ENCODE results near the gene RIPPLY1.

RIPPLY1 gene, protein sequence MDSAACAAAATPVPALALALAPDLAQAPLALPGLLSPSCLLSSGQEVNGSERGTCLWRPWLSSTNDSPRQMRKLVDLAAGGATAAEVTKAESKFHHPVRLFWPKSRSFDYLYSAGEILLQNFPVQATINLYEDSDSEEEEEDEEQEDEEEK

DNA sequence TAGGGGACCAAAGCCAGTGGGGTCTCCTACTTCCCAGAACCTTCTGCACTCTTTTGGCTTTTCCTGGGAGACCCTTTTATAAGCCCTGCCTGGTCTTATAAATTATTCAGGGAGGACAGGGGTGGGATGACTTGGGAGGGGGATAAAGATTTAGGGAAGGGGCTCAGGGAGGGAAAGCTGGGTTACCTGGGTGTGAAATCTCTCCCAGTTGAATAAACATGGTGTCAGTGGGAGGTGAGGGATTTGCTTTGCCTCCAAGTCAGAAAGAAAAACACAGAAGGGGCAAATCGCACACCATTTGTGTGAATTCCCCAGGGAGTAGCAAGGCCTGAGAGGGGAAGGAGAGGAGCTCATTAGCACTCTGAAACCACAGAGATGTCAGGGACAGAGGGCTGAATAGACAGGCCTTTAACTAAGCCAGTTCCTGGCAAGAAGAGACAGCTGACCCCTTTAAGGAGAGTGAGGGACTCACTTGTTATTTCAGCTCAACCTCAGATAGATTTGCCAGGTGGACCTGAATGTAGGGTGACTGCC, at the start of gene RIPPLY1:
RIPPLY1 (minus strand) TSS at position 51 of the 534 bp plus-strand sequence. CDS start 54 bp downstream, outside the sequence.
- DNase-seq, result no peak

DNA sequence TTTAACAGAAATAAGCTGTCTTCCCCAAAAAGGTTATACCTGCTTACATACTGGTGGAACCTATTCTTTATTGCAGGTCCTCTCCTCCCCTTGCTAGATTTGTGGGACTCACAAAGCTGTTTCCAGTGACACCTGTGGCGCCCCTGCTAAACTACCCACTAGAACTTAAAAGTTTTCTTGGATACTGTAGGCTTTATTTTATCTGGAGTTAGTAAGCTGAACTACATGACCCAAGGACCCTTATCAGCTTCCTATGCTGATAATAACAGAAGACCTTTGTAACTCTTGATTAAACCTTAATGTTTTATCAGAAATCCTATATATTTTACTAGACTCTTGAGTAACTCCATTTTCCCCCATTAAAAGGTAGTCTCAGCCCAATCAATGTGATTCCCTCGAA, 49.4 kb upstream of the RIPPLY1 start:
- DNase-seq, result no peak

DNA sequence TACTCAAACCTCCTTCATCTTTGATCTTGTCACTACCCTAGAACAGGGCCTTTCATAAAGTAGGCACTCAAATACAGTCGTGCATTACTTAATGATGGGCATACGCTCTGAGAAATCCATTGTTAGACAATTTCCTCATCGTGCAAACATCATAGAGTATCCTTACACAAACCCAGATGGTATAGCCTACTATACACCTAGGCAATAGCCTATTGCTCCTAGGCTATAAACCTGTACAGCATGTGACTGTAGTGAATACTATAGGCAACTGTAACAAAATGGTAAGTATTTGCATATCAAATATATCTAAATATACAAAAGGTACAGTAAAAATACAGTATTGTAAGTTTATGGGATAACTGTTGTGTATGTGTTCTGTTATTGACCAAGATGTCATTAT, 48.9 kb upstream of the RIPPLY1 start:
- no peak for DNase-seq

DNA sequence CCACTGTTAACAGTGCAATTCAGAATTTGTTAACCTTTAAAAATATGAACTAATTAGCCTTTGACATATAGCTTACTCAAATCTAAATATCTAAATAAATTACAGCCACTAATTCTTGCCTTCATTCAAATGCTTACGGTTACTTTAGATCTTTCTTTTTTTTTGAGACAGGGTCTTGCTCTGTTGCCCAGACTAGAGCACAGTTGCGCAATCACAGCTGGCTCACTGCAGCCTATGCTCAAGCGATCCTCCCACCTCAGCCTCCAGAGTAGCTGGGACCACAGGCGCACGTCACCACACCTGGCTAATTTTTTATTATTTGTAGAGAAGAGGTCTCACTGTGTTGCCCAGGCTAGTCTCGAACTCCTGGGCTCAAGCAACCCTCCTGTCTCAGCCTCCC, 48.1 kb upstream of the RIPPLY1 start:
- DNase-seq, result no peak

DNA sequence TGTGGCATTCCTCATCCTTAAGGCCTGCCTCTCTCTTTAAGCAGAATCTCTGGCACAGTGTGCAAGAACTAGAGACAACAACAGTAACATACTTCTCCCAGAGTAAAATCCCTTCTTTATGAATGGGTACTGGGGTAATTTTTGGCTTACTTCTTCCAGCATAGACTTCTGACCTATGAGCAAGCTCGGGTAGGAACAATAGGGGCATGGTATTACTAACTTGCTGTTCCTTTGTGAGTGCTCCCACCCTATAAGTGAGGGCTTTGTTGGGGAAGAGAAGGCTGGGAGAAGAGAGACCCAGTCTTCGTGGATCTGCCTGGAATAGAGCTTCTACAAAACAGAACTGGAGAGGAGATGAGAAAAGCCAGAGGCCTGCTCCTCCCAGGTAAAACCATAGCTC, 47.2 kb upstream of the RIPPLY1 start:
- DNase-seq, result no peak

DNA sequence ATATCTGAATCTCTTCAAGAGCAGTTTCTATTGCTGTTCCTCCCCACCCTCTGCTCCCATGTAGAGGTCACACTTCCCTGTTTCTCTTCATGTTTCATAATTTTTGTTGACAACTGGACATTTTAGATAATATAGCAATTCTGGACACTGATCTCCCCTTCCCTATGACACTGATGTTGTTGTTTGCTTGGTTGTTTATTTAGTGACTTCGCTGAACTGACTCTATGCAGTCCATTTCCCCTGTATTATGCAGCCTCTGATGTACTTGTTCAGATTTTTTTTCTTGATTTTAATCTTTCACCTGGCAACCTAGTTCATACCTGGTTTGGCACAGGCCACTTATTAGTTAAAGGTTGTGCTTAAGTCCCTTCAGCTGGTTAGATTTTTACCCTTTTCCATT, 46.2 kb upstream of the RIPPLY1 start:
- DNase-seq, result no peak

DNA sequence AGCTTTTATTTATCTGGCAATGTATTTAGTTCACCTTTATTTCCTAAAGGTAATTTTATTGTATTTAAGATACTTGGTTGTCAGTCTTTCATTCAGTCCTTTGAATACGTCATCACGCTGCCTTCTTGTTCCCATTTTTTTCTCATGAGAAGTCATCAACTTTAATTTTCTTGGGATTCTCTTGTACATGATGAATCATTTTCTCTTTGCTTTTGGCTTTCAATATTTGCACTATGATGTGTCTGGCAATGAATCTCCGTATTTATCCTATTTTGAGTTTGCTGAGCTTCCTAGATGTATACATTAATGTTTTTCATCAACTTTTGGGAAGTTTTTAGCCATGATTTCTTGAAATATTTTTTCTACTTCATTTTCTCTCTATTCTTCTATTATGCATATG, 45.5 kb upstream of the RIPPLY1 start:
- DNase-seq, result no peak

DNA sequence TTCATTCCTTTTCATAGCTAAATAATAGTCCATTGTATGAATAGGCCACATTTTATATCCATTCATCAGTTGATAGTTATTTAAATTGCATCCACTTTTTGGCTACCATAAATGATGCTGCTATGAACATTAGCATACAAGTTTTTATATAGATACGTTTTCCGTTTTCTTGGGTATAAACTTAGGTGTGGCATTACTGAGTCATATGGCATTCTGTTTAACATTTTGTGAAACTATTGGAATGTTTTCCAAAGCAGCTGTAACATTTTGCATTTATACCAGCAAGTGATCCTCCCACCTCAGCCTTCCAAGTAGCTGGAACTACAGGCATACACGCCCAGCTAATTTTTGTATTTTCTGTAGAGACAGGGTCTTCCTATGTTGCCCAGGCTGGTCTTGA, 43.3 kb upstream of the RIPPLY1 start:
- no peak for DNase-seq

DNA sequence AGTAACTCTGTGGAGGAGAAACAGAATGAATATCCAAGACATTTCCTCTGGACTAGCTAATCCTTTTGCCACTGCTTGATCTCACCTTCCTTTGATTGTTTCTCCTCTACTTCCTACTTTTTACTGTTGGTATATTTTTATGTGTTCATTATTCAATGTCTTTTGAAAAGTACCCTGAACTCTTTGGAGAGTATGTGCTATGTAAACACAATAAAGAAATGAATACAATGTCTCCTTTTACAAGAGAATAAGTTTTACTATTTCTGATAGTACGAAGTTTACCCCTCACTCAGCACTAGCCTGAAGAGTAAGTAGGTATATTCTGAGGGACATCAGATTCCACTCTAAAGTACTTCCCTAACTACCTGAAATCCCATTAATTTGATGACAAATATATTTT, 36.9 kb upstream of the RIPPLY1 start:
- DNase-seq, result no peak

DNA sequence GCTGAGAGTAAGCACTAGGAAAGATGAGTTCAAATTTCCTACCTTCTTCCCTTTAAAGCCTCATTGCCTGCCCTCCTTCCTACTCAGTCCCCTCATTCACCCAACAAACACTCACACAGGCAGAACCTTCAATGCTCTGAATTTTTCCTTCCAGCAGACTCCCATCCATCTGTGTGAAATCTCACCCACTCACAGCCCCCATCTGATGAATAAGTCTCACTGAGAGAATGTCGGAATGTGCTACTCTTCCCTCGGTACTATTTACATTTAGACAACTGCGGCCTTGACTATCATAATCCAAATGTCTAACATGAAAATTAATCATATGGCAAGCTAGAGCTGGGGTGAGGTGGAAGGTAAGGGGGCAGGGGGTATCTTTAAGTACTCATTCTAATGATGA, 36.4 kb upstream of the RIPPLY1 start:
- no peak for DNase-seq

DNA sequence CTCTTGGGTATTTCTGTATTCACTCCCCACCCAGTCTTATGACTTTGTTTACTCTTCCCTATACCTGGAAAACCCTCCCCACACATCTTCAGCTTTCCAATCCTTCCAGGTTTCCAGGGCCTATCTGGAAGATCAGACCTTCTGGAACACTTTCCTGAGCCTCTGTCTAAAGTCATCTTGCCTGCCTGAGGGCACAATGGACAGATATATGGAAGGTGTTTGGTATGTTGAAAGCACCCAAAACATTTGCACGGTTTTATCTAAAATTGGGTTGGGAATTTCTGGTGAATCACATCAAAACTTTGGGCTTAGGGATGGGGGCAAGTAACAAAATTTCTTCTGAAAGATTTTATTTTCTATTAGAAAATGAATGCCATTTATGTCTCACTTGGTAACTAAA, 33.1 kb upstream of the RIPPLY1 start:
- no peak for DNase-seq

DNA sequence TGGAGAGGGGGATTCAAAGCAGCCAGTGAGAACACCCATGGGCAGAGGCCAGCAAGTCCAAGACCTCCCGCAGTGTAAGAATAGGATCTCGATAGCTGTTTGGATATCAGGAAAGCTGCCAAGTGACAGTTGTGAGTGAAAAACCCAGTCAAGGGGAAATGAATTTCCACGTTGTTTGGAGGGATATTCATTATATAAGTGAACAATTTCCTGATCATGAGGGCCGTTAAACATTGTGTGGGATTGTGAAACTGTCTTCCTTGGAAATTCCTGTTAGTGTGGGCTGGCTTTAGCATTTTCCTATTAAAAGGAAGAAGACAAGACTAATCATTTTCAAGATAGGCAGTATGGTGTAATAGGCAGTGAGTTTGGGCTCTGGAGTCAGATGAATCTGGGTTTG, 32.0 kb upstream of the RIPPLY1 start:
- peak; percentile 2 for DNase-seq

DNA sequence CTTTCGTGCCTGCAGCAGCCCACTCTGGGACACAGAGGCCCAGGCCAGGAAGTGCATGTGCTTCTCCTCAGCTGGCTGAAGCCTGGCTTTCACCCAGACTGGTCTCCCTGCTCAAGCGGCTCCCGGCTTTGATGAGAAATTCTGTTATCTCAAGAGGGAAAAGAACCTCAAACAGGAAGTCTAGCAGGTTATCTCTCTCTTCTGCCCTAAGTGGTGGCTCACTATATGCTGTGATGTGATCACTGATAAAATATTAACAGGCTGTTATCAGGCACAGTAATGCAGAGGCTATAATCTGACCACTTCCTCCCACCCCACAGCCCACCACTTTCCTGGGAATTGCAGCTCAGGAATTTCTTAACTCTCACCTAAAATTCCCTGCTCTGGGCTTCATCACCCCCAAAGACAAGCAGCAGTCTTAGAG, 30.4 kb upstream of the RIPPLY1 start:
- DNase-seq, result no peak

DNA sequence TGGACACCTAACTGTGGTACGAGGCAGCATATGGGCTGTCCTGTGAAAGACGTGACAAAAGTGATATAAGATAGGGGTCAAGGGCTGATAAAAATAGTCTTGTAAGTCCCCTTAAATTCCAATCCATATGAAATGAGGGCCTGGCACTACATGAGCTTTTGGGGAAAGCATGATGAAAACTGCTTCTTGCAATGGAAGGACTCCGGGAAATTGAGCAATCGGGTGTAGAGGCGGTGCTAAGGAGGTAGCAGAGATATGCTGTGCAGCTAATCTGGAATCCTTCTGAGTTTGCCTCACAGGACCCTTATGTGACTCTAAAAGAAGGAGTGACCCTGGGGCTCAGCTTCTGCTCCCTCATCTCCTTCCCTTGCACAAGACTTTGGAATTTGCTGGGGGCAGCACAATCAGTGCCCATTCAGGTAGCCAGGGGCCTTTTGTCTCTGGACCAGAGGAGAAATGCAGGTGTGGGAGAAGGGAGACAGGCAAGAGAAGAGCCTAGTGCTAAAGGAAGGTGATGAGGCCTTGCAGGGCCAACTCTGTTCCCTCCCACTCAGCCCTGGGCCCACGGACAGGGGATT, 29.9 kb upstream of the RIPPLY1 start:
- DNase-seq, result no peak

DNA sequence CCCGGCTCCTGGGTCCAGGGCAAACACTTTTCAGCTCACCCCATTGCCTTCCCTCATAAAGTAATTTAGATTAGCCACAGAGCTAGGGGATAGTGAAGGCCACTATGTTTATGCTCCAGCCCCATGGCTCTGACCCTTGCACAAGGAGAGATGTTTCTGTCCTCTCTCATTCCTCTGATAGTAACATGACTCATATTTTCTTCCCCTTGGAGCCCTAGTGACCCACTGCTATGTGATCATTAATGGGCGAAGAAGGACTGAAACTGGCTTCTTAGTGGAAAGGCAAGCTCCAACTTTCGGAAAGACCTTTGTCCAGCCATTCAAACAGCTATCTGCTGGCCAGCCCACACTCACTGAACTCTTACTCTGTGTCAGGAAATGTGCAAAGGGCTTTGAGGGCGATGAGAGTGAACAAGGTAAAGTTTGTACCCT, 29.4 kb upstream of the RIPPLY1 start:
- no peak for DNase-seq

DNA sequence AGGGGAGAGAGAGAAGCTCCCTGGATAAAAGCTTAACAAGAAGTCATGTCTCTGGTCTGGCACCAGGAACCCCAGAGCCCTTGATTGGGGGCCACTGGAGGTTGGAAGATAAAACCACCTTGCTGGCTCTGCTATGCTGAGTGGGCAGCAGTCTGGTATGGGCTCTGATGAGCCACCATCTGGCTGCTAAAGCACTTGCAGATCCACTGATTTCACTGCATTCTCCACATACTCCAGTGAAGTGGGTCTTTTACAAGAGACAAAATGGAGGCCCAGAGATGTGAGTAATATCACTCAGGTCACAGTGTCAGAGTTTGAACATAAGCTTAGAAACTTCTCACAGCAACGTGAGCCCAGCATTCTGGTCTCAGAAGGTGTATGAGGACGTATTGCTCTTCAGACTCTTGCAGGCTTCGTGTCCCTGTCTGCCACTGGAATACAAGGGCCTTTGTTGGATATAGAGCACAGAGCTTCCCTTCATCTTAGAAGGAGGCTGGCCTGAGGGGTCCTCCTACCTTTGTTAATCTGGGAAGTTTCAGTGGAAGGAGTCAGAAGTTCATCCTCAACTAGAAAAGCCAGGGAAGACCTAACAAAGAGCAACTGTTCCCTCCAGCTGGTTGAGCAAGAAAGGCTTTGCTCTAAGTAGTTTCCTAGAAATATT, 28.8 kb upstream of the RIPPLY1 start:
- DNase-seq, result no peak

DNA sequence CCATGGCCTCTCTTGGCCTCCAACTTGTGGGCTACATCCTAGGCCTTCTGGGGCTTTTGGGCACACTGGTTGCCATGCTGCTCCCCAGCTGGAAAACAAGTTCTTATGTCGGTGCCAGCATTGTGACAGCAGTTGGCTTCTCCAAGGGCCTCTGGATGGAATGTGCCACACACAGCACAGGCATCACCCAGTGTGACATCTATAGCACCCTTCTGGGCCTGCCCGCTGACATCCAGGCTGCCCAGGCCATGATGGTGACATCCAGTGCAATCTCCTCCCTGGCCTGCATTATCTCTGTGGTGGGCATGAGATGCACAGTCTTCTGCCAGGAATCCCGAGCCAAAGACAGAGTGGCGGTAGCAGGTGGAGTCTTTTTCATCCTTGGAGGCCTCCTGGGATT, 25.1 kb upstream of the RIPPLY1 start:
- no peak for DNase-seq

DNA sequence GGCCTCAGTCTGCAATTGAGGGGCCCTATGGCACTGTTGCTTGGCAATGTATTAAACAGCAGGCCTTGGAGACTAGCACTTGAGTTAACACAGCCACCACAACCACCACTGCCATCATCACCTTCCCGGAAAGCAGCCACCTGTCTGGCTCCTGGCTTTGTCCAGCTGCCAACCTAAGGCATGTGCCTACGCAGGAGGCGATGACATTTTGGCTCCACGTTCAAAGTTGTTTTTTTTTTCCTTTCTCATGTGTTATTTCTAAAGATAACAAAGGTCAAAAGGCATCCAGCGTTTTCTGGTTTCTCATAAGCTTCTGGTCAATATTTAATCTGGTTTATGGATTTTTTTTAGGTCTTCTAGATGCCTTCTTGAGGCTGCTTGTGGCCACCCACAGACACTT, 24.6 kb upstream of the RIPPLY1 start:
- DNase-seq, result no peak

DNA sequence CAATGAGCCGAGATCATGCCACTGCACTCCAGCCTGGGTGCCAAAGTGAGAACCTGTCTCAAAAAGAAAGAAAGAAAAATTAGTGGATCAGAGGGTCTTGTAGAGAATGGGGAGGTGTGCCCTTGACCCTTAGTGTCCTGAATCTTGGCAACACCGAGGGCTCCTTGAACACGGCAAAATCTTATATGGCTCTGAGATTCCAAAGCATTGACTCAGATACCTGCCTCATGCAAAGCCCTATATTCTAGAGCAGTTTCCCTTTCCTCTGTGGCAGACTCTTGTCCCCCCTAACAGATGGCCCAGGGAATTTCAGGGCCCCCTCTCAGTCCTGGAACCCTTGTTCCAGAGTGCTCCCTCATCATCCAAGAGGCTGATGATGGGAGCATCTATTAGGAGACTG, 23.9 kb upstream of the RIPPLY1 start:
- DNase-seq, result no peak

DNA sequence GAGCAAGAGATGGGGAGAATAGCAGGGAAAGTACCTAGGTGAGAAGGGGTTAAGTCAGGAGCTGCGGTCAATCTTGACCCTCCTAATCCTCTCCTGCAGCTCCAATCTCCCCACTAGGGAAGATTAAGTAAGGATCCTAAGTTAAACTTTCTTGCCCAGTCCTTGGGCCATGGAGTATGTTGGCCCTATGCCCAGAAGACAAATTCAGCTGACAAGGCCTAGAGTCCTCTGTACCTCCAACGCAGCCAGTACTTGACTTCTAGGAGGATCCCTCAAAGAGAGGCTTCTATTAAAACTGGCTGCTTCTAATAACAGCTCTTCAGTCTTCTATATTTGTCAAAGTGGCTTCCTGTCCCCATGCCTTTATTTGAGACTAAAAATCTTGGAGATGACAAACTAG, 18.5 kb upstream of the RIPPLY1 start:
- DNase-seq, result no peak

DNA sequence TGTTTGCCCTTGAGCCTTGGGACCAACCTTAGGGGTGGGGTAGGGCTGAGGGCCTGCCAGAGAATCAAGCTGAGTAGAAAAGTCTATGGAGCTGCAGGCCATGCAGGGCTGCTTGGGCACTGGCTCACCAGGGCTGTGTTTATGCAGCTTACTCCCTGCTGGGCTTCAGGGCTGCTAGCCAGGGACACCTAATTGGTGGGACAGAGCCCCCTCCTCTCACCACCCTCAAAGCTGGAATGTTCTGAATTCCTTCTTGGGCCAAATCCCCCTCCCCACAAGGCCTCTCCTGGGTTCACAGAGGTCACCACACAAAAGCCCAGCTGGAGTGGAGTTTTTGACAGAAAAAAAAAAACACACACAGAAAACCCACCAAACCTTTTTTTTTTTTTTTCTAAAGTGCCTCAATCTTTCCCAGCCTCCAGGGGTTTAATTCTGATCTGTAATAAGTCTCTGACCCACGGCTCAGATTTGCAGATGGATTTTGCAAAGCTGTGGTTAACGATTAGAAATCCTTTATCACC, 16.9 kb upstream of the RIPPLY1 start, which contains the start of gene CLDN2:
CLDN2 (plus strand) TSS at position 471 of the 521 bp plus-strand sequence. CDS start 7,827 bp downstream, outside the sequence.
- DNase-seq, result no peak

DNA sequence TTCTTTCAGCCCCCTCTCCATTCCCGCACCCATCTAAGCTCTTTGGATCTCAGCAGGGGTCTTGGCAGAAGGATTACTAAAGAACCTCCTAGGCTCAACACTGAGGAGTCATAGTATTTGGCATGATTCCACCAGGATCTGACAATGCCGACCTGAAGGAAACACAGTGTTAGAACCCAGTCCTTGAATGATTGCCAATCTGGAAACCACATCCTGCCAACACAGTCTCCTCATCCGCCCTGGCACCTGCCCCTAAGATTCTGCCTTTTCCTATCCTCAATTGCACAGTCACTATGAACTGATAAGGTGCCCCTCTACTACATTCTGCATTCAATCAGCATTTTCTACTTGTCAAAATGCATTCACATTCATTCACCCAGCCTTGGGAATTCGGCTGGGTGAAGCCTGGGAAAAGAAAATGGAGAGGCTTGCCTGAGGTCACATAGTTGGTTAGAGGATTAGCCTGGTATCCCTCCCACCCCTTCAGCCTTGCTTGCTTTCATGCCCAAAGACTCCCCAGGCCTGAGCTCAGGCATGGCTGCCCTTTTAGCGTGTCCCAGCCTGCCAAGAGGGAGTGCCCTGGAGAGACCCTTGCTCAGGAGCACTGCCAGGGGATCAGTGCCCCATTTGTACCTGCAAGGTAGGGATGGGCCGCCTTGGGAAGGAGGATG, 14.8 kb upstream of the RIPPLY1 start:
- no peak for DNase-seq

DNA sequence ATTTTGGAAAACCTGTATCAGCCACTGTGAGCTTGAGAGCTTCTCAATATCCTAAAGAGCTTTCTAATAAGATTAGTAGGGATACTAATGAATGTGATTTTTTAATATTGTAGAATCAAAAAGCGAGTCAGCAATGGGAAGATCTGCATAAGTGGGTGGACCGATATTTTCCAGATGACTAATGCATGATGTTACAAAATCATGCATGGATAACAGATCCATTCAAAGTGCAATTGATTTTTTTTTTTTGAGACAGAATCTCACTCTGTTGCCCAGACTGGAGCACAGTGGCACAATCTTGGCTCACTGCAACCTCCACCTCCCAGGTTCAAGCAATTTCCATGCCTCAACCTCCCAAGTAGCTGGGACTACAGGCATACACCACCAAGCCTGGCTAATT, 9.7 kb upstream of the RIPPLY1 start:
- no peak for DNase-seq

DNA sequence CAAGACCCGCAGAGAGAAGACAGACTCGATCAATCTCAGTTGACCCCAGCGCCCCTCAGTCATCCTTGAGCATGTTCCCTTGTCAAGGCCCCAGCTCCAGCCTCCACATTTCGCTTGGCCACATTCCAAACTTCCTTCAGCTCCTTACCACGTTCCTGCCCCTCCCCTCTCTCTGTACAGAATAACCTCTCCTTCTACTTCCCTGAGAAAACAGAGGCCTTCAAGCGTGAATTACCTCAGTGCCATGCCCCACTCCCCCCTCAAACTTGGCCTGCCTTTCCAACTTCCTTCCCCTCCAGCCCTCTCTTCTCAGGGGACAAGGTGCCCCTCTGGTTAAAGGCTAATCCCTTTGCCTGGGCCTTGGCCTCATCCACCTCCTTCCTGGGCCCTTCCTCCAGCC, 3.2 kb upstream of the RIPPLY1 start:
- DNase-seq, result no peak
